HG03175 (cell line): ENCODE data around the gene SHISA3.
"Not testable (repeated sequence)": the region's sequence is repeated elsewhere in the genome, so short reads cannot be mapped to it uniquely, and the experiment has no call there.

Experiments
- ATAC-seq: cut with Tn5 transposase; IDR thresholded peaks from one replicate; pipeline ENCODE4 v1.9.1; 2021; ENCODE audit warnings: mild to moderate bottlenecking, moderate library complexity; ENCODE audit not compliant: unreplicated experiment

The SHISA3 gene

GRCh38 chr4:42396752-42397634, at the start of gene SHISA3:
Gene SHISA3 (plus strand): TSS chr4:42397488. CDS start chr4:42398057, 569 bp downstream.
- ATAC-seq = peak; percentile 37

- no peak for ATAC-seq
These were observed 49.0 kb upstream of the SHISA3 start for GRCh38 chr4:42348247-42348646.

GRCh38 chr4:42348692-42349091, 48.6 kb upstream of the SHISA3 start:
- no peak for ATAC-seq

- ATAC-seq = no peak
These were observed 46.6 kb upstream of the SHISA3 start for GRCh38 chr4:42350611-42351182.

- no peak for ATAC-seq
These were observed 45.2 kb upstream of the SHISA3 start for GRCh38 chr4:42352049-42352448.

- no peak for ATAC-seq
These were observed 40.0 kb upstream of the SHISA3 start for GRCh38 chr4:42357325-42357724.

GRCh38 chr4:42359711-42360110, 37.6 kb upstream of the SHISA3 start:
- ATAC-seq = no peak

GRCh38 chr4:42360256-42360669, 37.0 kb upstream of the SHISA3 start:
- ATAC-seq = no peak

- no peak for ATAC-seq
These were observed 35.8 kb upstream of the SHISA3 start for GRCh38 chr4:42361456-42361855.

GRCh38 chr4:42362591-42362990, 34.7 kb upstream of the SHISA3 start:
- no peak for ATAC-seq

- no peak for ATAC-seq
These were observed 33.7 kb upstream of the SHISA3 start for GRCh38 chr4:42363614-42364013.

GRCh38 chr4:42364266-42365053, 32.8 kb upstream of the SHISA3 start:
- ATAC-seq = no peak

- no peak for ATAC-seq
These were observed 30.3 kb upstream of the SHISA3 start for GRCh38 chr4:42366959-42367358.

- no peak for ATAC-seq
These were observed 27.8 kb upstream of the SHISA3 start for GRCh38 chr4:42369489-42369888.

GRCh38 chr4:42371305-42372252, 25.7 kb upstream of the SHISA3 start:
- no peak for ATAC-seq

- ATAC-seq = not testable (repeated sequence)
These were observed 25.0 kb upstream of the SHISA3 start for GRCh38 chr4:42372303-42372702.

- no peak for ATAC-seq
These were observed 19.8 kb upstream of the SHISA3 start for GRCh38 chr4:42377497-42377896.

- ATAC-seq = no peak
These were observed 15.6 kb upstream of the SHISA3 start for GRCh38 chr4:42381666-42382065.

- no peak for ATAC-seq
These were observed 11.8 kb upstream of the SHISA3 start for GRCh38 chr4:42385516-42385915.

- ATAC-seq = no peak
These were observed 6.5 kb upstream of the SHISA3 start for GRCh38 chr4:42390622-42391354.
